Right renal cortex interstitium (tissue), 3 donors: ENCODE measurements around the gene MTM1. TPM values are rescaled to one million over a fixed set of nuclear protein-coding genes. Genes with fewer than 3 reads are reported as not detected.

Experiments used
- DNase-seq, 3 donors: peaks; one replicate each; pipeline ENCODE4 v3.0.0-alpha.2; 2013; ENCODE audit warnings: low read depth in 3 of 3, low spot score in 2 of 3
- polyA plus RNA-seq, 3 donors: library from polyadenylated mRNA; unstranded; fragments of 120-200 nt; gene quantifications; one replicate each; pipeline ENCODE4 v1.2.1, GENCODE V29; 2013; ENCODE audit not compliant: insufficient read length in 3 of 3

Gene MTM1
- polyA plus RNA-seq, 3 donors, result 12.8 to 16.6 (median 13.1) TPM

GRCh38 chrX:150649096-150649870, 80.9 kb downstream of the MTM1 start:
- DNase-seq, result no peak

- no peak for DNase-seq
These were observed 83.5 kb downstream of the MTM1 start for GRCh38 chrX:150651906-150652305.

GRCh38 chrX:150655788-150656187, 87.4 kb downstream of the MTM1 start:
- no peak for DNase-seq

- no peak for DNase-seq
These were observed 94.7 kb downstream of the MTM1 start for GRCh38 chrX:150663073-150663472.

GRCh38 chrX:150664290-150664689, 95.9 kb downstream of the MTM1 start:
- DNase-seq, result no peak

GRCh38 chrX:150676221-150676620, 107.8 kb downstream of the MTM1 start:
- no peak for DNase-seq

- no peak for DNase-seq
These were observed 112.6 kb downstream of the MTM1 start for GRCh38 chrX:150680974-150681373.

GRCh38 chrX:150683112-150683511, 114.7 kb downstream of the MTM1 start:
- no peak for DNase-seq

- DNase-seq, result no peak
These were observed 115.2 kb downstream of the MTM1 start for GRCh38 chrX:150683536-150684146.

GRCh38 chrX:150688911-150689451, 120.6 kb downstream of the MTM1 start:
- DNase-seq, result no peak

- no peak for DNase-seq
These were observed 121.7 kb downstream of the MTM1 start for GRCh38 chrX:150690126-150690525.

GRCh38 chrX:150692296-150692695, 123.9 kb downstream of the MTM1 start:
- no peak for DNase-seq

- no peak for DNase-seq
These were observed 124.7 kb downstream of the MTM1 start, which contains the start of gene MTMR1 for GRCh38 chrX:150692831-150693724. MTMR1 (plus strand) TSS chrX:150693396; CDS start chrX:150693531, 135 bp downstream.

- no peak for DNase-seq
These were observed 125.5 kb downstream of the MTM1 start for GRCh38 chrX:150693725-150694574.

GRCh38 chrX:150694738-150695410, 126.5 kb downstream of the MTM1 start:
- no peak for DNase-seq

- DNase-seq, result no peak
These were observed 127.9 kb downstream of the MTM1 start for GRCh38 chrX:150696331-150696730.

GRCh38 chrX:150696866-150697265, 128.4 kb downstream of the MTM1 start:
- no peak for DNase-seq

- DNase-seq, result no peak
These were observed 129.2 kb downstream of the MTM1 start for GRCh38 chrX:150697641-150698040.

GRCh38 chrX:150698981-150699380, 130.6 kb downstream of the MTM1 start:
- no peak for DNase-seq
